Osteocyte (in vitro differentiated cells): ENCODE measurements around the gene NES. TPM values are rescaled to one million over a fixed set of nuclear protein-coding genes. Genes with fewer than 3 reads are reported as not detected.

Experiments
- DNase-seq: peaks from one replicate; pipeline ENCODE4 v3.0.0; 2021; ENCODE audit warnings: mixed read lengths; ENCODE audit not compliant: unreplicated experiment; ENCODE audit errors: extremely low spot score
- H3K27ac Mint-ChIP-seq: one replicate; pipeline ENCODE4 v1.8.0; 2021; ENCODE audit warnings: mild to moderate bottlenecking, mixed read lengths; ENCODE audit not compliant: unreplicated experiment
- H3K27me3 Mint-ChIP-seq: one replicate; pipeline ENCODE4 v1.8.0; 2021; ENCODE audit warnings: mixed read lengths; ENCODE audit not compliant: unreplicated experiment
- H3K36me3 Mint-ChIP-seq: one replicate; pipeline ENCODE4 v1.8.0; 2021; ENCODE audit warnings: mixed read lengths; ENCODE audit not compliant: unreplicated experiment
- H3K4me1 Mint-ChIP-seq: one replicate; pipeline ENCODE4 v1.8.0; 2021; ENCODE audit warnings: mixed read lengths; ENCODE audit not compliant: unreplicated experiment
- H3K4me3 Mint-ChIP-seq: one replicate; pipeline ENCODE4 v1.8.0; 2021; ENCODE audit warnings: mild to moderate bottlenecking, moderate library complexity, mixed read lengths; ENCODE audit not compliant: unreplicated experiment
- H3K9me3 Mint-ChIP-seq: one replicate; pipeline ENCODE4 v1.8.0; 2021; ENCODE audit warnings: mixed read lengths; ENCODE audit not compliant: unreplicated experiment
- total RNA-seq: library from RNA; stranded (reverse); gene quantifications from 2 replicates; pipeline ENCODE4 v1.2.1, GENCODE V29; 2021
- TF ChIP-seq, protein P1 (sequence below): fragments of 200-600 bp; sonication (generic); IDR thresholded peaks from 2 replicates; pipeline ENCODE4 v1.5.0; 2021; ENCODE audit warnings: antibody characterized with exemption, mild to moderate bottlenecking, moderate library complexity

Gene NES
- total RNA-seq, 1 donor from 2014 or later: 26.5 TPM

- Mint-ChIP-seq H3K4me1 (peaks cover 4% of the 10 kb centered on the region), H3K4me3 (no peak overlapping the region), H3K9me3 (no peaks in the 10 kb centered on the region), H3K27me3 (no peaks in the 10 kb centered on the region), H3K27ac (no peak overlapping the region), H3K36me3 (peaks cover 23% of the 10 kb centered on the region)
- TF ChIP-seq, protein P1, sequence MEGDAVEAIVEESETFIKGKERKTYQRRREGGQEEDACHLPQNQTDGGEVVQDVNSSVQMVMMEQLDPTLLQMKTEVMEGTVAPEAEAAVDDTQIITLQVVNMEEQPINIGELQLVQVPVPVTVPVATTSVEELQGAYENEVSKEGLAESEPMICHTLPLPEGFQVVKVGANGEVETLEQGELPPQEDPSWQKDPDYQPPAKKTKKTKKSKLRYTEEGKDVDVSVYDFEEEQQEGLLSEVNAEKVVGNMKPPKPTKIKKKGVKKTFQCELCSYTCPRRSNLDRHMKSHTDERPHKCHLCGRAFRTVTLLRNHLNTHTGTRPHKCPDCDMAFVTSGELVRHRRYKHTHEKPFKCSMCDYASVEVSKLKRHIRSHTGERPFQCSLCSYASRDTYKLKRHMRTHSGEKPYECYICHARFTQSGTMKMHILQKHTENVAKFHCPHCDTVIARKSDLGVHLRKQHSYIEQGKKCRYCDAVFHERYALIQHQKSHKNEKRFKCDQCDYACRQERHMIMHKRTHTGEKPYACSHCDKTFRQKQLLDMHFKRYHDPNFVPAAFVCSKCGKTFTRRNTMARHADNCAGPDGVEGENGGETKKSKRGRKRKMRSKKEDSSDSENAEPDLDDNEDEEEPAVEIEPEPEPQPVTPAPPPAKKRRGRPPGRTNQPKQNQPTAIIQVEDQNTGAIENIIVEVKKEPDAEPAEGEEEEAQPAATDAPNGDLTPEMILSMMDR: no peak
- no peak for DNase-seq
These were observed 43.9 kb upstream of the NES start for GRCh38 chr1:156721131-156721530.

DNA sequence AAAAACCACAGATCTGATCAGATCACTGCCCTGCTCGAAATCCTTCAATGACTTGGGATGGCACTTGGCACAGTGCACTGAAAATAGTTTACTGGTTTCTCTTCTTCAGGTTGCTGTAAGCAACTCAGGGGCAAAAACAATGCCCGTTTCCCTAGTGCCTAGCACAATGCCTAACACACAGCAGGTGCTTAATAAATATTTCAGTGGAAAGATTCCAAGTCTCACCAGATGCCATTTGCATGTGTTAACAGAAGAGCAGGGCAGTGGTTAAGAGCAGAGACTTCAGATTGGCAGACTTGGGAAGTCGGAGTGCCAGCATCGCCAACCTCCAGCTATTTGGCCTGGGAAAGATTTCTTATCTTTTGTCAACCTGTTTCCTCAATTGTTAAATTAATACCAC lies 40.1 kb upstream of the NES start:
- no peaks in the 10 kb centered on the region for H3K9me3 Mint-ChIP-seq
- TF ChIP-seq, protein P1: no peak
- peaks cover 21% of the 10 kb centered on the region for H3K4me1 Mint-ChIP-seq
- no peak overlapping the region for H3K27ac Mint-ChIP-seq
- no peak overlapping the region for H3K4me3 Mint-ChIP-seq
- DNase-seq: no peak
- no peaks in the 10 kb centered on the region for H3K27me3 Mint-ChIP-seq
- peaks cover 18% of the 10 kb centered on the region for H3K36me3 Mint-ChIP-seq

GRCh38 chr1:156714830-156715229 lies 37.6 kb upstream of the NES start:
- Mint-ChIP-seq H3K4me1 (peaks cover 46% of the 10 kb centered on the region), H3K27ac (peak overlapping the region; percentile 58), H3K9me3 (no peaks in the 10 kb centered on the region), H3K36me3 (peaks cover 12% of the 10 kb centered on the region), H3K27me3 (no peaks in the 10 kb centered on the region), H3K4me3 (no peak overlapping the region)
- DNase-seq: no peak
- TF ChIP-seq, protein P1: no peak

DNA sequence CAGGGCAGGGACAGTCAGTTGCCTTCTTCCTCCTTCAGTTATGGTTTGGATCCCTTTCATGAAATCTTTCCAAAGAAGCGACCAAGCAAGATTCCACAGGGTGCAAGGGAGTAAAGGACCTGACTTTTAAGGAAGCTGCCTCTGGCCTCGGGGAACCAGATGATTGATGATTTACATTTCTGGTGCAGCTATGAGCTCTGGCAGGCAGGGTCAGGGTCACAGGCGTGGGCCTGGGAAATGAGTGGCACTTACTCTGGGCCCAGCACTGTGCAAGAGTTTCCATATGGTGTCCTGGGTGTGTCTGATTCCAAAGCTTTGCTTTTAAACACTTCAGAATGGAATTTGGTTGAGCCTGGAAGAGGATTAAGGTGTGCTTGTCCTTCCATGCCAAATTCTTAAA lies 35.4 kb upstream of the NES start:
- Mint-ChIP-seq H3K27me3 (no peaks in the 10 kb centered on the region), H3K4me3 (no peak overlapping the region), H3K27ac (peak overlapping the region; percentile 42), H3K9me3 (no peaks in the 10 kb centered on the region), H3K4me1 (peaks cover 69% of the 10 kb centered on the region), H3K36me3 (peaks cover 12% of the 10 kb centered on the region)
- no peak for DNase-seq
- TF ChIP-seq, protein P1: no peak

- peak overlapping the region; percentile 82 for H3K27ac Mint-ChIP-seq
- peak overlapping the region; percentile 14 for H3K4me3 Mint-ChIP-seq
- no peak for DNase-seq
- H3K4me1 Mint-ChIP-seq: peaks cover 82% of the 10 kb centered on the region
- H3K9me3 Mint-ChIP-seq: no peaks in the 10 kb centered on the region
- no peaks in the 10 kb centered on the region for H3K27me3 Mint-ChIP-seq
- H3K36me3 Mint-ChIP-seq: peaks cover 8% of the 10 kb centered on the region
- TF ChIP-seq, protein P1: no peak
These were observed 34.0 kb upstream of the NES start for GRCh38 chr1:156711011-156711817.
